ENCODE data around the gene CORO7.

Gene CORO7

DNA sequence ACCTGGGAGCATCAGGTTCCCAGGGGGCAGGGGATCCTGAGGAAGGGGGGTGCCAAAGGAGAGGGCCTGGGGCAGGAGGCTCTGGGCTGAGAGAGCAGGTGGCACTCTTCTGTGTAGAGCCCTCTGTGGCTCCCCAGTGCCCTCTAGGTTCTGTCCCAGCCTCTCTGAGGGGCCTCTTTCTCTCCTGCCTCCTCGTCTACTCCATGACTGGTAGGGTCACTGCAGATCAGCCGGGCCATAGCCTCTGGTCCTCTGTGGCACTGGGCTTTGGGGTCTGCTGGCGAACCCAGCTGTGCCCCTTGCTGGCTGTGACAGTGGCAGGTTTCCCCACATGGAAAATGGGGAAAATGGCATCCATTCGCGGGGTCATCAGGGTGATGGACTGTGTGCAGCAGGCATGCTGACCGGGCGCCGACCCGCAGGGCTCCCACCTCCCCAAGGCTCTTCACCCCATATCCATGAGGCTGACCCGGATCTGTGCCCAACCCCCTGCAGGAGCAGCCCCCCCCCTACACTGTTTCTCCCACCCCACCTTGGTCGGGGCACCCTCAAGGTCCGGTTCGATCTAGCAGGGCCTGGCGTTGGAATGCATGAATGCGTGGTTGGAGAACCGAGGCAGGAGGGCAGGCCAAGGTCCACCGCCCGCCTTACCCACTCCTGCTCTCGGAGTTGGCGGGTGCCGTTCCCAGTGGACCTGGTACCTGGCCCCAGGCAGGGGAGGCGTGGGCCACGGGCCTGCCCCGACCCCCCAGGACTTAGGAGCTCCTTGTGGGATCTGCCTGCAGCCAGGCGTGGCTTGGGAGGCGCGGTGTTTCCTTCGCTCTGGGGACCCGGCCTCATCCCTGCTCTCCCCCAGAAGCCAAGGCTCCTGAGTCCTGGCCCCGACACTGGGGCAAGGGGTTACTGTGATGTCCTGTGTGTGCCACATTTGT, 94.0 kb downstream of the CORO7 start:
- no peak for TF ChIP-seq CTCF (IDR thresholded peaks at IDR 0.05; ENCODE audit: insufficient read depth, low read length, missing control alignments)
- POLR2A ChIA-PET: no interaction called here
- DNase-seq (ENCODE audit: low read depth, low spot score): no peak
- no peak overlapping the region for H3K4me3 ChIP-seq (ENCODE audit: low read depth, low read length)
- CTCF ChIA-PET: interaction anchor here (0.9 to 3.4 kb wide), 7 partner anchors 8 to 80 kb away, joined by 3 to 18 read pairs (median 8); no protein-coding TSS in a partner anchor

DNA sequence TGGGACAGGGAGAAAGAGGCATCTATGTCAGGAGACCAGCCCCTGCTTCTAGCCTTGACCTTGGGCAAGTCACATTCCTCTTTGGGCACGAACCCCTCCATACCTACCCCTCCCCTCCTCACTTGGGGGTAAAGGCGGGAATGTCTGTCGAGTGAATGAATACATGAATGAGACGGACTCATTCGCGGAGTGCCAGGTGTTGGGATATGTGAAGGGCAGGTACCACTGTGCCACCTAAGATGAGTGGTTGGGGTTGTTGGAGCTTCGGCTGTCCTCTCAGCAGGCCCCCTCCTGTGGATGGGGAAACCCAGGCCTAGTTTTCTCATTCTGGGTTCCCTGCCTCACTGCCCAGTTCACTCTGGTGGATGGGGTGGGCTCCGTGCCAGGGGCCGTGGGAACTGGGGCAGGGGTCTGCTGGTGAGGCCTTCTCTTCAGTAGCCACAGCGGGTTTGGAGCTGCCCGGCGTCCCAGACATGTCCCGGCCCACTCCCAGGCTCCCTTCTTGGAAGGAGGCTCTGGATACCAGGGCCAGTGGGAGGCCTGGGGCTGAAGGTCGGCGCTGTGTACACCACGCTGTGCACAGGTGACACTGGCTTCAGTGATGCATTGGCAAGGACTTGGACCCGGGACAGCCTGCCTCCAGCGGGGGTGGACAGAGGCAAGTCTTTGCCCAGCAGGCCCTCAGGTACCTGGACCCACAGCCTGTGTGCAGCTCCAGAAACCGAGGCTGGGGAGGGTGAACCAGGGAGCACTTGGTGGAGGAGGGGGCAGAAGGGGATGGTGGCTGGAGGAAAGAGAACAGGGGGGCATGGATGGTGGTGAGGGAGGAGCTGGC, 94.9 kb downstream of the CORO7 start:
- POLR2A ChIA-PET: no interaction called here
- TF ChIP-seq CTCF (IDR thresholded peaks at IDR 0.05; ENCODE audit: insufficient read depth, low read length, missing control alignments): no peak
- CTCF ChIA-PET: interaction anchor here (0.9 to 4.5 kb wide), 4 partner anchors 8 to 12 kb away, joined by 3 to 32 read pairs (median 3); no protein-coding TSS in a partner anchor
- no peak for DNase-seq (ENCODE audit: low read depth, low spot score)
- H3K4me3 ChIP-seq (ENCODE audit: low read depth, low read length): no peak overlapping the region

DNA sequence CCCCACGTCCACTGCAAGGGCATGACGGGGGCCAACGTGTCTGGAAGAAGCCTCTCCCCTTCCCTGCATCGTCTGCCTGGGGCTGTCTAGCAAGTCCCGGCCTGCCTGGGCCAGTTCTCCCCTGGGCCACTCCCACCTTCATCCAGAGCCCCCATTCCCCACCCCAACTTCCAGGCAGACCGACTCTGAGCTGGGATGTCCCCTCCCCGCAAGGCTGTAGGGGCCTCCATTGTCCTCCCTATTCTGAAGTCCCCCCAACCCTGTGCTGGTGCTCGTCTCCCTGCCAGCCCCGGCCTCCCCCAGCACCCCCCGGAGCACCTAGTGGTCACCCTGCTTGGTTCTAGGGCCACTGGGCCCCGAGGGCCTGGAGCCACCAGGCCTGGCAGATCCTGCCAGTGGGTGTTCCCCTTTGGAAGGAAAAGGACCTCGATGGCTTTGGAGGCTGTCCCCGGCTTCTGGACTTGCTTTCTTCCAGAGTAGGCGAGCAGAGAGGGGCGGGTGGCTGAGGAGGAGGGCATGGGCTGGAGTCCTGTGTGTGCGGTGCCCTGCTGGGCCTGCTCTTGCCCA, 95.7 kb downstream of the CORO7 start:
- POLR2A ChIA-PET: no interaction called here
- no peak for TF ChIP-seq CTCF (IDR thresholded peaks at IDR 0.05; ENCODE audit: insufficient read depth, low read length, missing control alignments)
- no peak overlapping the region for H3K4me3 ChIP-seq (ENCODE audit: low read depth, low read length)
- CTCF ChIA-PET: interaction anchor here (0.8 to 4.5 kb wide), 3 partner anchors 9 to 32 kb away, joined by 3 to 32 read pairs (median 3); no protein-coding TSS in a partner anchor
- no peak for DNase-seq (ENCODE audit: low read depth, low spot score)

DNA sequence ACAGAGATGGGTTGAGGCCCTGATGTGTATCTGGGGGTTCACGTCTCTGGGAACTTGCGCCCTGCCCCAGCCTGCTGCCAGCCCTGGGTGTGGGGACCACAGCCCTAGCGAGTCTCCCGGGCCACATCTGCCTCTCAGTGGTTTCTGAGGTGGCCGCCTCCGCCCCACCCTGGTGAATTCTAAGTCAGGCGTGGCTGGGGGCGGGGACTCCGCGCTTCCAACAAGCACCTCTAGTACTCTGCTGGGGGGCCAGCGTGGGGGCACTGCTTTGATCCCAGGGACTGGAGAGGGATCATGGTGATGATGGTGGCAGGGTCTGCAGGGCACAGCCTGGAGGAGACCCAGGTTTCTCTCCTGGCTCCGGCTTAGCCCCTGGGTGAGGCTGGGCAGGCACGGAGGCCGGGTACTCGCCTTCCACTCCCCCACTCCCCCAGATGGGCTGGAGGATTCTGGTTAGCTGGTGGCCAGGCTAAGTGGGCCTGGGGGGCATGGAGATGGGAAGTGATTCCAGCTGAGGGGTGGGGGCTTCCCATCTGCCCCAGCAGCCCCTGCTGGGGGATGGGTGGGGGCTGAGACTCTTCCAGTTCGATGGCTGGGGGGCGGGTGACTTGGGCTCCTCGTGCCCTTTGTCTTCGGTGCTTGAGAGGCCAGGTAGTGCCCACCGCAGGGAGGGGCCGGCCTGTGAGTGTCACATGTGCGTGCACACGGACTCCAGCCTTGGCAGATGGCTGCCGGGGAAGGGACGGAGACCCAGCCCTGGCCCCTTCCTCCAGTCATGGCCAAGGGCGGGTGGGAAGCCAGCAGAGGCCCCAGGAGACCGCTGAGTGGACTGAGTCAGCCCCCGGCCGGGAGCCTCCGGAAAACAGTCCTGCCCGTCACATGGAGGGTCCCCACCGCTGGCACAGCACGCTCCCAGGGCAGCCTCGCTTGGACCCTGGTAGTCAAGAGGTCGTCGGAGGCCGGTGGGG, 96.7 kb downstream of the CORO7 start:
- DNase-seq (ENCODE audit: low read depth, low spot score): no peak
- TF ChIP-seq CTCF (IDR thresholded peaks at IDR 0.05; ENCODE audit: insufficient read depth, low read length, missing control alignments): no peak
- ChIA-PET CTCF (interaction anchor here (0.8 to 4.5 kb wide), 3 partner anchors 10 to 84 kb away, joined by 3 to 32 read pairs (median 6); no protein-coding TSS in a partner anchor), POLR2A (no interaction called here)
- peak overlapping the region; percentile 12 for H3K4me3 ChIP-seq (ENCODE audit: low read depth, low read length)

GRCh38 chr16:4318967-4319366, 97.4 kb downstream of the CORO7 start:
- ChIA-PET CTCF (interaction anchor here (1.0 to 4.5 kb wide), 4 partner anchors 10 to 84 kb away, joined by 4 to 32 read pairs (median 6); no protein-coding TSS in a partner anchor), POLR2A (no interaction called here)
- peak overlapping the region; percentile 82 for H3K4me3 ChIP-seq (ENCODE audit: low read depth, low read length)
- no peak for TF ChIP-seq CTCF (IDR thresholded peaks at IDR 0.05; ENCODE audit: insufficient read depth, low read length, missing control alignments)
- no peak for DNase-seq (ENCODE audit: low read depth, low spot score)

Data from AG04449 (cell line).